ENCODE results near the gene ZNF143.

Gene ZNF143

GRCh38 chr11:9575260-9576240, 114.7 kb downstream of the ZNF143 start:
- DNase-seq (ENCODE audit: low read depth): no peak

GRCh38 chr11:9576701-9577381, 116.0 kb downstream of the ZNF143 start:
- no peak for DNase-seq (ENCODE audit: low read depth)

- DNase-seq (ENCODE audit: low read depth): no peak
Measured at GRCh38 chr11:9577556-9577955, 116.7 kb downstream of the ZNF143 start.

Data from stimulated activated CD4-positive, alpha-beta T cell treated with anti-CD3 and anti-CD28 coated beads, Interleukin-2, amount 100 ng/mL, for 4 hours (primary cell).